ENCODE data around the gene IGF2BP2. TPM values are rescaled to one million over a fixed set of nuclear protein-coding genes. Genes with fewer than 3 reads are reported as not detected.

The IGF2BP2 gene
- total RNA-seq, 1 donor from 2014 or later, result 187 TPM

GRCh38 chr3:185716436-185717108, 108.3 kb downstream of the IGF2BP2 start:
- H3K4me1 Mint-ChIP-seq (ENCODE audit: low read depth), result peaks cover 49% of the 10 kb centered on the region
- H3K9me3 Mint-ChIP-seq (ENCODE audit: low read depth), result no peaks in the 10 kb centered on the region
- H3K36me3 Mint-ChIP-seq (ENCODE audit: insufficient read depth), result peaks cover 7% of the 10 kb centered on the region
- H3K27me3 Mint-ChIP-seq, result no peaks in the 10 kb centered on the region
- H3K4me3 Mint-ChIP-seq (ENCODE audit: low read depth), result no peak overlapping the region
- no peak for DNase-seq (ENCODE audit: low spot score, unreplicated experiment)
- TF ChIP-seq CTCF (IDR thresholded peaks at IDR 0.05; ENCODE audit: unreplicated experiment), result no peak
- peak overlapping the region; percentile 83 for H3K27ac Mint-ChIP-seq

- DNase-seq (ENCODE audit: low spot score, unreplicated experiment), result no peak
- Mint-ChIP-seq H3K27ac (peak overlapping the region; percentile 76), H3K9me3 (ENCODE audit: low read depth) (no peaks in the 10 kb centered on the region), H3K4me3 (ENCODE audit: low read depth) (no peak overlapping the region), H3K4me1 (ENCODE audit: low read depth) (peaks cover 54% of the 10 kb centered on the region), H3K36me3 (ENCODE audit: insufficient read depth) (peaks cover 7% of the 10 kb centered on the region), H3K27me3 (no peaks in the 10 kb centered on the region)
- TF ChIP-seq CTCF (IDR thresholded peaks at IDR 0.05; ENCODE audit: unreplicated experiment), result no peak
Observed at GRCh38 chr3:185715091-185715490, 109.8 kb downstream of the IGF2BP2 start.

- no peak for DNase-seq (ENCODE audit: low spot score, unreplicated experiment)
- Mint-ChIP-seq H3K4me3 (ENCODE audit: low read depth) (no peak overlapping the region), H3K4me1 (ENCODE audit: low read depth) (peaks cover 57% of the 10 kb centered on the region), H3K9me3 (ENCODE audit: low read depth) (no peaks in the 10 kb centered on the region), H3K27me3 (no peaks in the 10 kb centered on the region), H3K27ac (no peak overlapping the region), H3K36me3 (ENCODE audit: insufficient read depth) (peaks cover 5% of the 10 kb centered on the region)
- no peak for TF ChIP-seq CTCF (IDR thresholded peaks at IDR 0.05; ENCODE audit: unreplicated experiment)
Observed at GRCh38 chr3:185714085-185714484, 110.8 kb downstream of the IGF2BP2 start.

- no peak overlapping the region for H3K27ac Mint-ChIP-seq
- H3K27me3 Mint-ChIP-seq, result no peaks in the 10 kb centered on the region
- H3K9me3 Mint-ChIP-seq (ENCODE audit: low read depth), result no peaks in the 10 kb centered on the region
- peaks cover 2% of the 10 kb centered on the region for H3K36me3 Mint-ChIP-seq (ENCODE audit: insufficient read depth)
- no peak for DNase-seq (ENCODE audit: low spot score, unreplicated experiment)
- TF ChIP-seq CTCF (IDR thresholded peaks at IDR 0.05; ENCODE audit: unreplicated experiment), result no peak
- no peak overlapping the region for H3K4me3 Mint-ChIP-seq (ENCODE audit: low read depth)
- H3K4me1 Mint-ChIP-seq (ENCODE audit: low read depth), result peaks cover 56% of the 10 kb centered on the region
Observed at GRCh38 chr3:185713015-185713414, 111.8 kb downstream of the IGF2BP2 start.

GRCh38 chr3:185712337-185712736, 112.5 kb downstream of the IGF2BP2 start:
- H3K9me3 Mint-ChIP-seq (ENCODE audit: low read depth), result no peaks in the 10 kb centered on the region
- no peaks in the 10 kb centered on the region for H3K27me3 Mint-ChIP-seq
- no peak for DNase-seq (ENCODE audit: low spot score, unreplicated experiment)
- H3K27ac Mint-ChIP-seq, result no peak overlapping the region
- peaks cover 2% of the 10 kb centered on the region for H3K36me3 Mint-ChIP-seq (ENCODE audit: insufficient read depth)
- TF ChIP-seq CTCF (IDR thresholded peaks at IDR 0.05; ENCODE audit: unreplicated experiment), result no peak
- peaks cover 49% of the 10 kb centered on the region for H3K4me1 Mint-ChIP-seq (ENCODE audit: low read depth)
- H3K4me3 Mint-ChIP-seq (ENCODE audit: low read depth), result no peak overlapping the region
